Fibroblast of the aortic adventitia (primary cell): ENCODE data around the gene TLE2. TPM values are rescaled to one million over a fixed set of nuclear protein-coding genes. Genes with fewer than 3 reads are reported as not detected.
A peak's percentile ranks its signal among the peaks of the same experiment; 100 is the strongest.

Experiments used
- DNase-seq: peaks from one replicate; pipeline ENCODE4 v3.0.0-alpha.2; 2010; ENCODE audit warnings: low read depth
- H3K4me3 ChIP-seq: 2 replicates; pipeline ENCODE4 v1.5.1; 2011; ENCODE audit warnings: low read depth, mild to moderate bottlenecking, control low read depth, low read length, moderate library complexity
- total RNA-seq: library from RNA; depleted of rRNA; stranded (reverse); fragments of >200 nt; gene quantifications from 2 replicates; pipeline ENCODE4 v1.2.3, GENCODE V29; 2012; ENCODE audit warnings: low replicate concordance
- TF ChIP-seq, protein P1 (sequence below): IDR thresholded peaks from 2 replicates; pipeline ENCODE4 v1.5.1; 2011; ENCODE audit warnings: mild to moderate bottlenecking, low read length, control low read depth, inconsistent platforms; ENCODE audit not compliant: insufficient read depth

Gene TLE2
- total RNA-seq, 1 donor: 5.2 TPM

DNA sequence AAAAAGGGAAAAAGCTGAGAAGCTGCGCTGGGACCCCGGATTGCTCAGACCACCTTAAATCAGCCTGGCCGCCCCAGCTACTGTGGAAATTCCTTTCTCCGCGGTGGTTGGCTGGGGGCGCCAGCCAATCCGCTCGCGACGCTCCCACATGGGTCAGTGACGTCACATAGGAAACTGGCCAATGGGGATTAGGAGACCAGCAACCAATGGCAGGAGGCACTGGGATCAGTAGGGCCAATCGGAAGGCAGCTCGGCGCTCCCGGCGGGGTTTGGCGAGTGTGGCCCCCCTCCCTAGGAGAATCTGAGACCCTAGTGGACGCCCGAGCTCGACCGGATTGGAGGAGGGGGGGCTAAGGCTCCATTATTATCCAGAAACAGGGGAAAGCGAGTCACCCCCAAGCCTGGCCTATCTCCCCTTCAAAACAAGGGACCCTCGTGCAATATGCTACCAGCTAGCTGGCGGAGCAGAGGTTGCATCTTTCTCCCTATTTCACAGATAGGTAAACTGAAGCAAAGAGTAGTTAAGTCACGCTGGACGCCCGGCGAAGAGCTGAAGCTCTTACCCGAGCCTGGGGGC, 6.5 kb upstream of the TLE2 start:
- H3K4me3 ChIP-seq: peak overlapping the region; percentile 67
- TF ChIP-seq, protein P1, sequence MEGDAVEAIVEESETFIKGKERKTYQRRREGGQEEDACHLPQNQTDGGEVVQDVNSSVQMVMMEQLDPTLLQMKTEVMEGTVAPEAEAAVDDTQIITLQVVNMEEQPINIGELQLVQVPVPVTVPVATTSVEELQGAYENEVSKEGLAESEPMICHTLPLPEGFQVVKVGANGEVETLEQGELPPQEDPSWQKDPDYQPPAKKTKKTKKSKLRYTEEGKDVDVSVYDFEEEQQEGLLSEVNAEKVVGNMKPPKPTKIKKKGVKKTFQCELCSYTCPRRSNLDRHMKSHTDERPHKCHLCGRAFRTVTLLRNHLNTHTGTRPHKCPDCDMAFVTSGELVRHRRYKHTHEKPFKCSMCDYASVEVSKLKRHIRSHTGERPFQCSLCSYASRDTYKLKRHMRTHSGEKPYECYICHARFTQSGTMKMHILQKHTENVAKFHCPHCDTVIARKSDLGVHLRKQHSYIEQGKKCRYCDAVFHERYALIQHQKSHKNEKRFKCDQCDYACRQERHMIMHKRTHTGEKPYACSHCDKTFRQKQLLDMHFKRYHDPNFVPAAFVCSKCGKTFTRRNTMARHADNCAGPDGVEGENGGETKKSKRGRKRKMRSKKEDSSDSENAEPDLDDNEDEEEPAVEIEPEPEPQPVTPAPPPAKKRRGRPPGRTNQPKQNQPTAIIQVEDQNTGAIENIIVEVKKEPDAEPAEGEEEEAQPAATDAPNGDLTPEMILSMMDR: no peak
- DNase-seq: peak; percentile 99

DNA sequence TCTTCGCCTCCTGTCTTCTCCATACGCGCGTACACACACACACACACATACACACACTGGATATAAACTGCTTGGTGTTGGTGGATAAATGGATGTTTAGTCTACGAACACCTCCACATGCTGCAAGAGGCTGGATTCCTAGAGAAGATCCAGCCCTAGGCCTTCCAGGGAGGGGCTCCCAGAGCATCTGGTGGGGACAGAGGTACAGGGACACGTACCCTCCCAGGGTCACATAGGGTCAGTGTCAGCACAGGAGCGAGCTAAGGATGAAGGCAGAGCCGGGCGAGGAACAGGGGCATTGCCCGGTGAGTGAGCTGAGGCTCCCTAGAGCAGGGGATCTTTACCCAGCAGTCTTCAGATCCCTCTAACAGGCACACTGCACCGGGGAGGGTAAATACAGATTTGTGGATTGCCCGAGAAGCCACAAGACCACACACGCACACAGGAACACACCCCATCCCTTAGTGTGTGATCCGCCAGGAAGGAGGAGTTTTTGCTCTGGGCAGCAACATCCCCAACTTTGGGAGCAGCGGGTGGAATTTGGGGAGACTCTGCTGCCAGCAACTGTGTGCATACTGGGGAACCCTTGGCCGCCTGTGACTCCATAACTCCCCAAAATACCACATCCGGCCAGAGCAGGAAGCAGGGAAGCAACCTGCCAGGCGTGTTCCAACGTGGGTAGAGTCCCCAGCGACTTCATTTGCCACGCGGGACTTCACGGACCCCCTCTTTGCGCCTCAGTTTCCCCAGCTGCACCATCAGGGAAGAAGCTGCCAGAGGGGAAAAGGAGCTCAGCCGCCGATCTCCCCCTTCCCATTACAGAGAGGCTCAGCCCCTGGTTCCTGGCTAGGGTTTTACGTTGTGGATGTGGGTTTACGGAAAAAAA, 5.8 kb upstream of the TLE2 start:
- DNase-seq: peak; percentile 55

DNA sequence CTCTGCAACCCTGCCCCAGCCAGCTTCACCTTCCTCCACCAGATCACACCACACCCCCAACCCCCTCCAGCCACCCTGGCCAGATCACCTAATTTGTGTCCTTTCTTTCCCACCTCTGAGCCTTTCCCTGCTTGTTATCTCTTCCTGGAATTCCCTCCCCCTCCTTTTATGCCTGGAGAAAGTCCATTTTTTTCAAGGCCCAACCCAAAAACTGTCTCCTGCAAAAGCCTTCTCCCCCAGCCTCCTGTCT, 5.3 kb upstream of the TLE2 start:
- TF ChIP-seq, protein P1: no peak
- DNase-seq: no peak
- H3K4me3 ChIP-seq: no peak overlapping the region

More for the DNA sequence above, 5.8 kb upstream of the TLE2 start:
- peak overlapping the region; percentile 62 for H3K4me3 ChIP-seq
- TF ChIP-seq, protein P1: no peak

DNA sequence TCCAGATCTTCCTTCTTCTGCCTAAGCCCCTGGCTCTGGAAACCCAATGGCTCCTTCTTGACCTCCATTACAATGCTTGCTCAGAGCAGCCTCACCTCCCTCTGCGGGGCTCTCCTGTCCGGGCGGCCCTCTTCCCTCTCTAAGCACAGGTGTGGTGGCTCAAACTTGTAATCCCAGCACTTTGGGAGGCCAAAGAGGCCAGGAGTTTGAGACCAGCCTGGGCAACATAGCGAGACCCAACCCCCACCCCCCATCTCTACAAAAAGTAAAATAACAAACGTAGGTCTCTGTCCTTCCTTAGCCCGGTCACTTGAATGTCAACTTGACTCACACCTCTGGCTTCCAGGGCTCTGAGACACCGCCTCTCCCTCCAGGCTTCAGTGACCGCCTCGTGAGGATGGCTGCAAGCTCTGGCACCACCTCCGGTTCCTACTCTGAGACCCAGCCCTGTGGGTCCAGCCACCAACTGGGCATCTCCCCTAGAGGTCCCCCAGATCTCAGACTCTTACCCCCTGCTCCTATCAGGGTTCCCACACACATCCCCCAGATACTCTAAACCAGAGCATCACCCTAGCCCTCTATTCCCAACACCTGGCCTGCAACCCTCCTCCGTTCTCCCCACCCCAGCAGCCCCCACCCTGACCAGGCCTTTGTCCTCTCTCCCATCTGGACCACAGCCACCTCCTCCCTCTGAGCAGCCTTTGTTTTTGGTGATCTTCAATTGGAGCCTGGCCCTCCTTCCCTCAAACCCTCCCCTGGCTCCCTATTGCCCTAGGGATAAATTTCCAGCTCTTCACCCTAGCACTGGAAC, 4.7 kb upstream of the TLE2 start:
- H3K4me3 ChIP-seq: no peak overlapping the region
- no peak for DNase-seq
- TF ChIP-seq, protein P1: no peak

DNA sequence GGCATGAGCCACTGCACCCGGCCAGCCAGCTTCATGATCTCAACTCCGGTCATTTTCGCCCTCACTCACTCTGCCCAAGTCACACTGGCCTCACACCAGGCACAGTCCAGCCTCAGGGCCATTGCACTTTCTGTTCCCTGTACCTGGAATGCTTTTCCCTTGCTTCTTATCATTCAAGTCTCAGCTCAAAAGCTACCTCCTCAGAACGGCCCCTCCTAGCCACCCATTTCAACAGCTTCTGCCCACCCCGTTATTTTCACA, 2.5 kb upstream of the TLE2 start:
- no peak for DNase-seq
- TF ChIP-seq, protein P1: no peak
- H3K4me3 ChIP-seq: no peak overlapping the region

DNA sequence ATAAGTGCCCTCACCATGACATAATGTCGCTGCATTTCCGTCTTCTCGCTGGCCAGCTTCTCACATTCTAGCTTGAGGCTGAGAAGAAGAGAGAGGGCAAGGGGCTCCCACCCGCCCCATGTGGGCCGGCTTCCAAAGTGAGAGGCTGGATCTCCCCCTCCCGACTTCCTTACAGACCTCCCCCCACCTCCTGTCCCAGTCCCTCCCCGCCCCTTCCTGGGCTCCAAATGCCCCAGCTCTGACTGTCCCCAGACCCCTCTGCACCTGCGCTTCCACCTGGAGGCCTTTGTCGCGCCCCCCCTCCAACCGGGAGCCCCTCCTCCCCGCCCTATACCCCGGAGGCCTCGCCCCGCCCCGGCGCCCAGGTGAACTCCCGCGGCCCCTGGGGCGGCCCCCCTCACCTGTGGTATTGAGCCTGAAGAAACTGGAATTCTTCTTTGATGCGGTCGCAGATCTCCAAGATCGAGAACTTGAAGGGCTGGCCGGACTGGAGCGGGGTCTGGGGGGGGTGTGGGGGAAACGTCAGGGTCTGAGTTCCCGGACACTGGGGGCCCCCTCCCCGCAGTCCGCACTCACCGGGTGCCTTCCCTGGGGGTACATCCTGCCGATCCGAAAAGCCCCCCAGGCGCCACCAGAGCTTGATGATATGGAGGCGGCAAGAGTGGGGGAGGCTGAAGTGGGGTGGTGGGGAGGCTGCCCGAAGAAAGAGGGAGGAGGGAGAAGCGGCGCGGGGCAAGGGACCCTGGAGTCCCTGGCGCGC, 595 bp downstream of the TLE2 start:
- H3K4me3 ChIP-seq: peak overlapping the region; percentile 60
- no peak for DNase-seq
- TF ChIP-seq, protein P1: no peak
